HFF-Myc (cell line): ENCODE measurements around the gene RAD17.
"Not testable (repeated sequence)": the region's sequence is repeated elsewhere in the genome, so short reads cannot be mapped to it uniquely, and the experiment has no call there.

ENCODE experiments used
- DNase-seq: peaks from one replicate; pipeline ENCODE4 v3.0.0-alpha.2; 2011; ENCODE audit warnings: low read depth; ENCODE audit errors: extremely low read depth
- H3K4me3 ChIP-seq: replicated peaks from 2 replicates; pipeline ENCODE4 v1.5.1; 2011; ENCODE audit warnings: low read depth, mild to moderate bottlenecking, control low read depth, low read length
- TF ChIP-seq, protein P1 (sequence below): IDR thresholded peaks from 2 replicates; pipeline ENCODE4 v1.5.1; 2012; ENCODE audit warnings: mild to moderate bottlenecking, low read depth, low read length, control low read depth; ENCODE audit errors: missing control alignments

Gene RAD17

DNA sequence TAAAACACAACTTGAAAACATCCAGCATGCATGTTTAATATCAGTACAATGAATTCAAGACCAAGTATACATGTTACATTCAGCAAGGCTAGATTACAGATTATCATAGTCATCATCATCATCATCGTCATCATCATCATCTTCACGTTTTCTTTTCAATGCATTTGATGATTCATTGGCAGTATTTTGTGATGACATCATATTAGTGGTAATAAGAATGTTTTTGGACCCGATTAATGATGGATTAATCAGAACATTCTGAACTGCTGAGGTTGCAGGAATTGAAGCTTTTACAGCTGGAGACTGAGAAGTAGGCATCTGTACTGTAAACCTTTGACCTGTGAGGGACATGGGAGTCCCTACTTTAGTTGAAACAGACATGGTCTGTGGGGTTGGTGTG is 4.8 kb upstream of the RAD17 start:
- DNase-seq: no peak
- no peak overlapping the region for H3K4me3 ChIP-seq
- TF ChIP-seq, protein P1, sequence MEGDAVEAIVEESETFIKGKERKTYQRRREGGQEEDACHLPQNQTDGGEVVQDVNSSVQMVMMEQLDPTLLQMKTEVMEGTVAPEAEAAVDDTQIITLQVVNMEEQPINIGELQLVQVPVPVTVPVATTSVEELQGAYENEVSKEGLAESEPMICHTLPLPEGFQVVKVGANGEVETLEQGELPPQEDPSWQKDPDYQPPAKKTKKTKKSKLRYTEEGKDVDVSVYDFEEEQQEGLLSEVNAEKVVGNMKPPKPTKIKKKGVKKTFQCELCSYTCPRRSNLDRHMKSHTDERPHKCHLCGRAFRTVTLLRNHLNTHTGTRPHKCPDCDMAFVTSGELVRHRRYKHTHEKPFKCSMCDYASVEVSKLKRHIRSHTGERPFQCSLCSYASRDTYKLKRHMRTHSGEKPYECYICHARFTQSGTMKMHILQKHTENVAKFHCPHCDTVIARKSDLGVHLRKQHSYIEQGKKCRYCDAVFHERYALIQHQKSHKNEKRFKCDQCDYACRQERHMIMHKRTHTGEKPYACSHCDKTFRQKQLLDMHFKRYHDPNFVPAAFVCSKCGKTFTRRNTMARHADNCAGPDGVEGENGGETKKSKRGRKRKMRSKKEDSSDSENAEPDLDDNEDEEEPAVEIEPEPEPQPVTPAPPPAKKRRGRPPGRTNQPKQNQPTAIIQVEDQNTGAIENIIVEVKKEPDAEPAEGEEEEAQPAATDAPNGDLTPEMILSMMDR: no peak

DNA sequence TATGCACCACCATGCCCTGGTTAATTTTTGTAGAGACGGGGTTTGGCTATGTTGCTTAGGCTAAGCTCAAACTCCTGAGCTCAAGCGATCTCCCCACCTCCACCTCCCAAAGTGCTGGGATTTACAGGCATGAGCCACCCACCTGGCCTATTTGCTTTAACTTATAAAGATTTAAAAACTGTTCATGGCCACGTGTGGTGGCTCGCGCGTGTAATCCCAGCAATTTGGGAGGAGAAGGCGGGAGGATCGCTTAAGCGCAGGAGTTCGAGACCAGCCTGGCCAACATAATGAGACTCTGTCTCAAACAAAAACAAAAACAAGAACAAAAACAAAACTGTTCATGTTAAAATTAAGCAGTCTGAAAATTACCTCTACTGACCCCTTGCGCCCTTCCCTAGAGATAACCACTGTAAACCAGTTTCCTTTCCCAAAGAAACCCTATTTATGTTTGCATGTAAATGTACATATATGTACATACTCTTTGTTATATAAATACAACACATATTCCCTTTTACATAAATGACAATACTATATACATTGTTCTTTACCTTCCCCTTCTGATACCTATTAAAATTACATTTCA is 1.8 kb upstream of the RAD17 start:
- peak overlapping the region; percentile 84 for H3K4me3 ChIP-seq
- DNase-seq: no peak
- TF ChIP-seq, protein P1: no peak

DNA sequence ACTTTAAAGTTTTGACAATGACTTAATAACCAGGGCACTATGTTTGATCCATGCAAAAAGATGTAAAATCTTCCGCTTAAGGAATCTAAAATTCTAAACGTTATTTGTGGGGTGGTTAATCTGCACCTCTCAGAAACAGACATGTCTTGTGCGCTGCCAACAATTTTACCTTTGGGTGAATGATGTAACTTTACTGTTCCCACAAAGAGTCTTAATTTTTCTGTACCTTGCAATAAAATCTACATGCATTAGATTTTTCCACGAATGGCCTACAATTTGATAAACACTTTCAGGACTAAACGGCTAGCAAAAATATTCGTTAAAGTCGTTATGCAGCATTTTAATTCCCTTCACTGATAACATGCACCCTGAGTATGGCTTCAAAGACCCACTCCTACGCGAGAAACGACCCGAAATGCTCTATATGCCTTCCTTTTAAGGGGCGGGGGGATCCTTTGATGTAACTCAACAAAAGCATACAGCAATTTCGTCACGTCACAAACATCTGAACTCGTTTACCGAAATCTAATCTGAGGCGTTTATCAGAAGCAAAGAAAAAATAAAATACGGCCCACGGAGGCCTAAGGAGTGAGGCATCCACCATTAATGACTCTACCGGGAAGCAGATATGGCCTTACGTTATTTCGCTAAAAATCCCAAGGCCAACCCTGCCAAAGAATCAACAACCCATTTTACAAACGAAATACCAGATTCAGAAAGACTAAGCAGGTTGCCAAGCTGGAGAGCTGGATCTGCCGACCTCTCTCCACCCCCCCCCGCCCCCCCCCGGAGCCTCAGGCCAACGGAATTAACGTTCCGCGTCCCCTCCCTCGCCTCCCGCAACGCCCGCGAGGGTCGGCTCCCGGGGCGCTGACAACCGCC is 919 bp upstream of the RAD17 start:
- peak overlapping the region; percentile 84 for H3K4me3 ChIP-seq
- TF ChIP-seq, protein P1: no peak
- DNase-seq: no peak

DNA sequence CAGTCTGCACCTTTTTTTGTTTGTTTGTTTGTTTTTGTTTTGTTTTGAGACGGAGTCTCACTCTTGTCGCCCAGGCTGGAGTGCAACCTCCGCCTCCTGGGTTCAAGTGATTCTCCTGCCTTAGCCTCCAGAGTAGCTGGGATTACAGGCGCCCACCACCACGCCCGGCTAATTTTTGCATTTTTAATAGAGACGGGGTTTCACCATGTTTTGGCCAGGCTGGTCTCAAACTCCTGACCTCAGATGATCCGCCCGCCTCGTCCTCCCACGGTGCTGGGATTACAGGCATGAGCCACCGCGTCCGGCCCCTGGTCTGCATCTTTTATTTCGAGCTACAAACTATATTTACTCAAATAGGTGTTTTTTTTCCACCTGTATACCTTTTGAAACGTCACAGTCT is 717 bp downstream of the RAD17 start:
- not testable (repeated sequence) for DNase-seq
- H3K4me3 ChIP-seq: peak overlapping the region; percentile 84

DNA sequence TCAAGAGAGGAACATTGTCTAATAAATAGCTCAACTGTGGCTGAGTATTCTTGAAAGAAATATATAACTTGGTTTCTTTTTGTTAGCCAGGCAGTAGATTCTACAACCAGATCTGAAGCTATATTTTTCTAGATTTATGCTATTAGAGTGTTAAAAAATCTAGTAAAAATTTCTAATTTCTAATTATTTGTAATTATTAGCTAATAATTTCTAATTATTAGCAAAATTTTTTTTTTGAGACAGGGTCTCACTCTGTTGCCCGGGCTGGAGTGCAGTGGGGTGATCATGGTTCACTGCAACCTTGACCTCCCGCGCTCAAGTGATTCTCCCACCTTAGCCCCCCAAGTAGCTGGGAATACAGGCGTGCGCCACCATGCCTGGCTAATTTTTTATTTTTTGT is 2.8 kb downstream of the RAD17 start:
- TF ChIP-seq, protein P1: no peak
- no peak overlapping the region for H3K4me3 ChIP-seq
- DNase-seq: no peak

DNA sequence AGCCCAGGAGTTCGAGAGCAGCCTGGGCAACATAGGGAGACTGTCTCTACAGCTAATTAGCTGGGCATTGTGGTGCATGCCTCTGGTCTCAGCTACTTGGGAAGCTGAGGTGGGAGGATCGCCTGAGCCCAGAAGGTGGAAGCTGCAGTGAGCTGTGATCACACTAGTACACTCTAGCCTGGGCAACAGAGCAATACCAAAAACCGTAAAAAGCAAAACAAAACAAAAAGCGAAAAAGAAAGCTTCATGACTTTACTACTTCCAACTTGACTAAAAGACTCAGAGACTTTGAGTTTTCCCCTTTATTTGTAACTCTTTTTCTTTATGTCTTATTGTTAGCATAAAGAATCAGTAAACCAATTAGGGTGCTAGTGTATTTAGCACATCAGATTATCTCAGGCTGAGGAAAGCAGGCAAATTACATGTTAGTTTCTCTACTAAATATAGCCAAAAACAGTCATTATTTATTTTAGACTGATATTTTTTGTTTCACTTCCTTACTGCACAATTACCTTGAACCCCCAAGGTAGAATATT is 5.4 kb downstream of the RAD17 start:
- DNase-seq: no peak
- TF ChIP-seq, protein P1: no peak
- no peak overlapping the region for H3K4me3 ChIP-seq

DNA sequence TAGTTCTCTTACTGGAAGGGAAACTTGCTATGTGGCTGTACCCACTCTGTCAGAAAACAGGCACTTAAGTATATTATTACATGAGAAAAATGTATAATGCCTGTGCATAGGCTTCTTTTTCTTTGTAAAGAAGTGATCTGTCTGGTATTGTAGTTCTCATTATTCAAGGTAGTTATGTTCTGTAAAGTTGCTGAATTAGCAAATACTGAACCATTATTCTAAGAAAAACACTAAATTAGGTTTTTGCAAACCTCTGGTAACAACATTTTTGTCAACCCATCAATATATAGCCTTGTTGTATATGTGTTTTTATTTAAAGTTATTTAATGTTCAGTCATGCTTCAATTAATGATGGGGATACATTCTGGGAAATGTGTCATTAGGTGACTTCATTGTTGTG is 8.8 kb downstream of the RAD17 start:
- no peak for DNase-seq
- H3K4me3 ChIP-seq: no peak overlapping the region
- TF ChIP-seq, protein P1: no peak
